Natural killer cell (primary cell): ENCODE results near the gene PPP1R36. TPM values are rescaled to one million over a fixed set of nuclear protein-coding genes. Genes with fewer than 3 reads are reported as not detected.
"Not testable (repeated sequence)": the region's sequence is repeated elsewhere in the genome, so short reads cannot be mapped to it uniquely, and the experiment has no call there.

Experiments
- ATAC-seq, 3 donors: fragments of 150-1000 bp in 2 of 3; fragments of 200-7000 bp in 1 of 3; cut with Tn5 transposase; 1 replicate in 1 of 3; 2 replicates in 2 of 3; pipeline ENCODE4 v1.10.0; 2021; ENCODE audit warnings: mild to moderate bottlenecking in 2 of 3, moderate library complexity in 2 of 3
- DNase-seq, 2 donors: peaks; one replicate each; pipeline versions ENCODE4 v3.0.0 to v3.0.0-alpha.2; 2013 to 2021; ENCODE audit warnings: mixed read lengths in 1 of 2
- H3K27ac ChIP-seq: one replicate; pipeline ENCODE4 v1.5.1; 2013; ENCODE audit warnings: mild to moderate bottlenecking, low read length
- H3K27me3 ChIP-seq: one replicate; pipeline ENCODE4 v1.6.1; 2013; ENCODE audit warnings: low read length; ENCODE audit not compliant: control insufficient read depth, insufficient read depth
- H3K36me3 ChIP-seq: one replicate; pipeline ENCODE4 v1.6.1; 2013; ENCODE audit warnings: low read length; ENCODE audit not compliant: control insufficient read depth, insufficient read depth
- H3K4me1 ChIP-seq: one replicate; pipeline ENCODE4 v1.6.1; 2013; ENCODE audit warnings: low read length; ENCODE audit not compliant: control insufficient read depth, insufficient read depth
- H3K4me3 ChIP-seq: one replicate; pipeline ENCODE4 v1.5.1; 2013; ENCODE audit warnings: low read length
- H3K9me3 ChIP-seq: one replicate; pipeline ENCODE4 v1.6.1; 2013; ENCODE audit warnings: low read length; ENCODE audit not compliant: control insufficient read depth, insufficient read depth
- H3K27ac Mint-ChIP-seq, 2 donors: one replicate each; pipeline ENCODE4 v1.8.0; 2022; ENCODE audit warnings: mild to moderate bottlenecking in 2 of 2, mixed read lengths in 2 of 2, moderate library complexity in 1 of 2
- H3K27me3 Mint-ChIP-seq, 2 donors: one replicate each; pipeline ENCODE4 v1.8.0; 2022; ENCODE audit warnings: low read depth in 2 of 2, mixed read lengths in 2 of 2
- H3K36me3 Mint-ChIP-seq: one replicate; pipeline ENCODE4 v1.8.0; 2022; ENCODE audit warnings: mixed read lengths
- H3K4me1 Mint-ChIP-seq, 2 donors: one replicate each; pipeline ENCODE4 v1.8.0; 2022; ENCODE audit warnings: mixed read lengths in 2 of 2
- H3K4me3 Mint-ChIP-seq: one replicate; pipeline ENCODE4 v1.8.0; 2022; ENCODE audit warnings: mild to moderate bottlenecking, moderate library complexity, mixed read lengths
- H3K9me3 Mint-ChIP-seq, 2 donors: one replicate each; pipeline ENCODE4 v1.8.0; 2022; ENCODE audit warnings: mixed read lengths in 2 of 2
- WGBS: methylation state at CpG from one replicate; pipeline ENCODE4 v1.1.7; 2013; ENCODE audit warnings: missing lambda C conversion rate; ENCODE audit not compliant: insufficient coverage; 5-methylcytosine and 5-hydroxymethylcytosine counted together
- intact Hi-C: fragments of 100-400 bp; cut with micrococcal nuclease; formaldehyde crosslinking; loops from one replicate; pipeline ENCODE4 v1.14.2; 2022
- total RNA-seq, 4 donors: library from RNA; stranded (reverse); fragments of 120-200 nt in 1 of 4; gene quantifications; one replicate each; pipeline versions ENCODE4 v1.2.3 to v1.2.4, GENCODE V29; 2013 to 2022
- TF ChIP-seq, protein P1 (sequence below): fragments of 200-600 bp; IDR thresholded peaks from one replicate; pipeline ENCODE4 v1.8.0; 2022; ENCODE audit warnings: antibody characterized with exemption

PPP1R36 gene
- total RNA-seq, 3 donors from 2014 or later (not counting 1 experiment from before 2014, with no cell fraction given), result 0.60 to 1.2 (median 1.0) TPM

DNA sequence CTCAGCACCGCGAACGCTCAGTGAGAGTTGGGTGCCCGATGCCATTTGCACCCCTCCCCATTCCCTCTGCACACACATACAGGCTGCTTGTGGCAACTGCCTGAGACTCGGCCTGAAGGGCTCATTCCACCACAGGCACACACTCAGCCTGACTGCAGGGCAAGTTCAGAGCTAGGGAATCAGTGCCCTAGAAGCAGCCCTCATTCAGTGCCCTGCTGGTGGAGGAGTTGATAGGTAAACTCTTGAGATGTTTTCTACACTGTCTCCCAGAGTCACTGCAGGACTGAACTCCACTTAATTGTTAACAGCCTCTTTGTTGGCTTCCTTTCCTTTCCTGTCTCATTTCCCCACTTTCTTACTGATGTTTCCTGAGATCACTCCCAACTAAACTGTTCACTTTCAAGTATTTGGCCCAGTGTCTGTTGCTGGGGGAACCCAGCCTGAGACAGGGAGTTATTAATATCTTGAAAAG lies 16.9 kb downstream of the PPP1R36 start:
- no peaks in the 10 kb centered on the region for H3K9me3 Mint-ChIP-seq
- intact Hi-C loops, result no loop called here
- H3K4me3 Mint-ChIP-seq, result no peak overlapping the region
- H3K27me3 Mint-ChIP-seq, result peaks cover 0 to 2% of the 10 kb centered on the region in 2 donors
- Histone ChIP-seq H3K4me3 (no peak overlapping the region), H3K4me1 (no peaks in the 10 kb centered on the region), H3K27me3 (no peaks in the 10 kb centered on the region), H3K36me3 (no peaks in the 10 kb centered on the region), H3K27ac (no peak overlapping the region), H3K9me3 (no peaks in the 10 kb centered on the region)
- DNase-seq (no peak), ATAC-seq (no peak)
- H3K27ac Mint-ChIP-seq, result no peak overlapping the region
- no peaks in the 10 kb centered on the region for H3K4me1 Mint-ChIP-seq
- WGBS, result 59% methylated on average over 5 of the region's 5 CpGs
- H3K36me3 Mint-ChIP-seq, result no peaks in the 10 kb centered on the region
- TF ChIP-seq, protein P1, sequence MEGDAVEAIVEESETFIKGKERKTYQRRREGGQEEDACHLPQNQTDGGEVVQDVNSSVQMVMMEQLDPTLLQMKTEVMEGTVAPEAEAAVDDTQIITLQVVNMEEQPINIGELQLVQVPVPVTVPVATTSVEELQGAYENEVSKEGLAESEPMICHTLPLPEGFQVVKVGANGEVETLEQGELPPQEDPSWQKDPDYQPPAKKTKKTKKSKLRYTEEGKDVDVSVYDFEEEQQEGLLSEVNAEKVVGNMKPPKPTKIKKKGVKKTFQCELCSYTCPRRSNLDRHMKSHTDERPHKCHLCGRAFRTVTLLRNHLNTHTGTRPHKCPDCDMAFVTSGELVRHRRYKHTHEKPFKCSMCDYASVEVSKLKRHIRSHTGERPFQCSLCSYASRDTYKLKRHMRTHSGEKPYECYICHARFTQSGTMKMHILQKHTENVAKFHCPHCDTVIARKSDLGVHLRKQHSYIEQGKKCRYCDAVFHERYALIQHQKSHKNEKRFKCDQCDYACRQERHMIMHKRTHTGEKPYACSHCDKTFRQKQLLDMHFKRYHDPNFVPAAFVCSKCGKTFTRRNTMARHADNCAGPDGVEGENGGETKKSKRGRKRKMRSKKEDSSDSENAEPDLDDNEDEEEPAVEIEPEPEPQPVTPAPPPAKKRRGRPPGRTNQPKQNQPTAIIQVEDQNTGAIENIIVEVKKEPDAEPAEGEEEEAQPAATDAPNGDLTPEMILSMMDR, result no peak

DNA sequence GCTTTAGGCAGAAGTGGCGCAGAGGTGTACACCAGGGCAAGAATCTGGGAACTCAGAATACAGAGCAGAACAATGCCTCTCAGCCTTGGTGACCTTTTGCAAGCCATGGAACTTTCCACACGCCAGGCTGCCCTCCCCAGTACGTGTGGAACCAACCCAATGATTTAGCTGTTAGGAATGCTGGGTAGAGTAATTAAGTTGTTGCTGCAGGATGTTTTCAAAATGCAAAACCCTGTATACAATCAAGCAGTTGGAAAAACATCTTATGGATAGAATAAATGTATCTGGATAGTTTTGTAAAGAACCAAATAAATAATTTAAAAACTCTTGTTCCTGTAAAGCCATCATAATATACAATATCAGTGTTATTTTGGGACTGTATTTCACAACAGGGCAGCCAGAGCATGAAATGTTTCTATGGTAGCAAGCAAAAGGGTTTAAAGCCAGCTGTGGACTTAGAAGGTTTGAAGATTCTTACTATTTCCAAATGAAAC lies 19.4 kb downstream of the PPP1R36 start:
- H3K36me3 Mint-ChIP-seq, result no peaks in the 10 kb centered on the region
- H3K27ac Mint-ChIP-seq, result no peak overlapping the region
- no peaks in the 10 kb centered on the region for H3K36me3 ChIP-seq
- H3K27ac ChIP-seq, result no peak overlapping the region
- peaks cover 0 to 2% of the 10 kb centered on the region in 2 donors for H3K27me3 Mint-ChIP-seq
- H3K4me3 Mint-ChIP-seq, result no peak overlapping the region
- ATAC-seq (no peak), DNase-seq (no peak)
- TF ChIP-seq, protein P1, result no peak
- H3K4me3 ChIP-seq, result no peak overlapping the region
- no peaks in the 10 kb centered on the region for H3K9me3 Mint-ChIP-seq
- H3K4me1 ChIP-seq, result no peaks in the 10 kb centered on the region
- WGBS, result 83% methylated on average over 3 of the region's 3 CpGs
- no peaks in the 10 kb centered on the region for H3K27me3 ChIP-seq
- no peaks in the 10 kb centered on the region for H3K4me1 Mint-ChIP-seq
- no peaks in the 10 kb centered on the region for H3K9me3 ChIP-seq
- intact Hi-C loops, result no loop called here

DNA sequence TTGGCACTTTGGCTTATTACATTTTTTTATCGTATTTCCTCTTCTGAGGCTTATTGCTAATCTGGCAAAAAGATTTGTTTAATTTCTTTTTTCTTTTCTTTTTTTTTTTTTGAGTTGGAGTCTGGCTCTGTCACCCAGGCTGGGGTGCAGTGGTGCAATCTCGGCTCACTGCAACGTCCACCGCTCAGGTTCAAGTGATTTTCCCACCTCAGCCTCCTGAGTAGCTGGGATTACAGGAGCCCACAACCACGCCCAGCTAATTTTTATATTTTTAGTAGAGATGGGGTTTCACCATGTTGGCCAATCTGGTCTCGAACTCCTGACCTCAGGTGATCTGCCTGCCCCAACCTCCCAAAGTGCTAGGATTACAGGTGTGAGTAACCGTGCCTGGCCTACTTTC lies 19.9 kb downstream of the PPP1R36 start:
- H3K4me1 ChIP-seq, H3K36me3 Mint-ChIP-seq, intact Hi-C loops, H3K9me3 Mint-ChIP-seq, H3K36me3 ChIP-seq, H3K27me3 Mint-ChIP-seq, H3K4me1 Mint-ChIP-seq, H3K27ac ChIP-seq, H3K27ac Mint-ChIP-seq, H3K4me3 Mint-ChIP-seq, H3K9me3 ChIP-seq, DNase-seq, ATAC-seq, H3K4me3 ChIP-seq, H3K27me3 ChIP-seq: not testable (repeated sequence)
- 96% methylated on average over 6 of the region's 7 CpGs for WGBS

DNA sequence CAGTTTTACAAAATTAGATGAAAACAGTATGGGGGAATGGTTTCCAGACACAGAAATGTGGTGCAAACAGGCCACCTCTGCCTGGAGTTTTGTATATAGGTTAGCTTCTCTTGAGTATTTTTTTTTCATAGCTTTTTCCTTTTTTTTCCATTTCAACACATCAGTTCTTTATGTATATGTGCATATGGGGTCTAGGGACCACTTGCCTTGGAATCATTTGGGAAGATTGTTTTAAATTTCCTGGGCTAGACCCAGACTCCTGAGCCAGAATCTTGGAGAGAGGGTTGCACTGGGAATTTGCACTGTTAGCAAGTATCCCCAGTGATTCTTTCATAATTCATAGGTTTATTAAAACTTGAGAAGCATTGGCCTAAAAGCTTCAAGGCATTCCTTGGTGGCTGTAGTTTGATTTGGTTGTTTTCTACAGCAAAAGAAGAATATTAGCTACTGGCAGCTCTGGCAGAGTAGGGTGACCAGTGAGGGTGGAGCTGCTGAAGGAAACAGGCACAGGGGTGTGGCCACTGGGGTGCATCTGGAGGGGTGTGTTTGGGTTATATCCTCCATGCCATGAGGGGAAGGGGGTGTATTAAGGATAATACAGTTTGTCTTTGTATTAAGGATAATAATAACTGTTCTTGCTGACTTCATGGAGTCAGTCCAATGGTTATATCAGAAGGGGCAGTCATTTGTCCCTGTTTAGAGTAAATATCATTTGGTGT lies 22.8 kb downstream of the PPP1R36 start:
- DNase-seq (no peak), ATAC-seq (no peak)
- H3K36me3 Mint-ChIP-seq, result no peaks in the 10 kb centered on the region
- Histone ChIP-seq H3K27ac (no peak overlapping the region), H3K4me3 (no peak overlapping the region), H3K27me3 (no peaks in the 10 kb centered on the region), H3K36me3 (no peaks in the 10 kb centered on the region), H3K4me1 (no peaks in the 10 kb centered on the region), H3K9me3 (no peaks in the 10 kb centered on the region)
- H3K27ac Mint-ChIP-seq, result no peak overlapping the region
- no peak overlapping the region for H3K4me3 Mint-ChIP-seq
- H3K27me3 Mint-ChIP-seq, result no peaks in the 10 kb centered on the region
- intact Hi-C loops, result no loop called here
- H3K9me3 Mint-ChIP-seq, result no peaks in the 10 kb centered on the region
- TF ChIP-seq, protein P1, result no peak
- H3K4me1 Mint-ChIP-seq, result no peaks in the 10 kb centered on the region
